ENCODE results near the gene CPXM2.

DNA sequence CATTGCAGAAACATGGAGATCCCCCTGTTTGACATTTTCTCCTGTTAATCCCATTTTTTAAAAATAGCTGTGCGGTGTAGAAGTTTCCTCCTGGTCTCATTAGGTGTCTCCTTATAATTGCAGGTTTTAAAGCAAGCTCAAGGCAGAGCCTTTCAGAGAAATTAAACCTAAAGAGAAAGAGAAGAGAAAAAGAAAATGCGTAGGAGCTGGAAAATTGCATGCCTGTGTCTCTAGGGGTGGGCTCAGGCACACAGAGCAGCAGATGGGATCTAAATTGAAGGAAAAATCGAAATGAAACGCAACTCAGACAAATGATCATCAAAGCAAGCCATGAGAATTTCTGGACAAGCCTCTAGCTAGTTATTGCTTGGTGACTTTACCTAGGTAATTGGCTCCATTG, 185.4 kb downstream of the CPXM2 start:
- TF ChIP-seq, protein P1, sequence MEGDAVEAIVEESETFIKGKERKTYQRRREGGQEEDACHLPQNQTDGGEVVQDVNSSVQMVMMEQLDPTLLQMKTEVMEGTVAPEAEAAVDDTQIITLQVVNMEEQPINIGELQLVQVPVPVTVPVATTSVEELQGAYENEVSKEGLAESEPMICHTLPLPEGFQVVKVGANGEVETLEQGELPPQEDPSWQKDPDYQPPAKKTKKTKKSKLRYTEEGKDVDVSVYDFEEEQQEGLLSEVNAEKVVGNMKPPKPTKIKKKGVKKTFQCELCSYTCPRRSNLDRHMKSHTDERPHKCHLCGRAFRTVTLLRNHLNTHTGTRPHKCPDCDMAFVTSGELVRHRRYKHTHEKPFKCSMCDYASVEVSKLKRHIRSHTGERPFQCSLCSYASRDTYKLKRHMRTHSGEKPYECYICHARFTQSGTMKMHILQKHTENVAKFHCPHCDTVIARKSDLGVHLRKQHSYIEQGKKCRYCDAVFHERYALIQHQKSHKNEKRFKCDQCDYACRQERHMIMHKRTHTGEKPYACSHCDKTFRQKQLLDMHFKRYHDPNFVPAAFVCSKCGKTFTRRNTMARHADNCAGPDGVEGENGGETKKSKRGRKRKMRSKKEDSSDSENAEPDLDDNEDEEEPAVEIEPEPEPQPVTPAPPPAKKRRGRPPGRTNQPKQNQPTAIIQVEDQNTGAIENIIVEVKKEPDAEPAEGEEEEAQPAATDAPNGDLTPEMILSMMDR (conservative IDR thresholded peaks at IDR 0.05; ENCODE audit: low read length), result no peak
- no peak for TF ChIP-seq EZH2phosphoT487 (IDR thresholded peaks at IDR 0.05; ENCODE audit: borderline replicate concordance, low read depth, low read length)

All from OCI-LY7 (cell line).